NOMO-1 treated with DMSO at 0.1 percent for 48 hours (cell line): ENCODE data around the gene CLSTN3.

Experiments used
- DNase-seq: peaks from one replicate; lab custom pipeline; 2025; ENCODE audit not compliant: unreplicated experiment; lab: John Stamatoyannopoulos, UW

The CLSTN3 gene

GRCh38 chr12:7125632-7126227 lies 4.4 kb upstream of the CLSTN3 start:
- DNase-seq: no peak

- no peak for DNase-seq
Measured at GRCh38 chr12:7127916-7128626, 2.1 kb upstream of the CLSTN3 start.

- no peak for DNase-seq
Measured at GRCh38 chr12:7128681-7129286, 1.4 kb upstream of the CLSTN3 start, which contains the start of gene RBP5. TSS of gene RBP5 (minus strand) at chr12:7128889. CDS start at chr12:7128775, 114 bp downstream.

- no peak for DNase-seq
Measured at GRCh38 chr12:7129287-7129871, 792 bp upstream of the CLSTN3 start.

GRCh38 chr12:7130701-7131501 lies 730 bp downstream of the CLSTN3 start:
- no peak for DNase-seq

- DNase-seq: no peak
Measured at GRCh38 chr12:7131502-7131866, 1.3 kb downstream of the CLSTN3 start.

- no peak for DNase-seq
Measured at GRCh38 chr12:7134396-7135166, 4.4 kb downstream of the CLSTN3 start.

- DNase-seq: no peak
Measured at GRCh38 chr12:7136071-7136470, 5.9 kb downstream of the CLSTN3 start.

- DNase-seq: no peak
Measured at GRCh38 chr12:7136676-7137075, 6.5 kb downstream of the CLSTN3 start.

GRCh38 chr12:7137908-7138307 lies 7.7 kb downstream of the CLSTN3 start:
- no peak for DNase-seq

- DNase-seq: no peak
Measured at GRCh38 chr12:7139200-7139599, 9.0 kb downstream of the CLSTN3 start.

GRCh38 chr12:7141351-7142005 lies 11.3 kb downstream of the CLSTN3 start:
- DNase-seq: no peak

- peak; percentile 31 for DNase-seq
Measured at GRCh38 chr12:7142056-7142644, 12.0 kb downstream of the CLSTN3 start.

GRCh38 chr12:7142809-7143465 lies 12.8 kb downstream of the CLSTN3 start:
- no peak for DNase-seq

- no peak for DNase-seq
Measured at GRCh38 chr12:7143564-7143963, 13.4 kb downstream of the CLSTN3 start.

- no peak for DNase-seq
Measured at GRCh38 chr12:7144414-7145120, 14.4 kb downstream of the CLSTN3 start.

GRCh38 chr12:7145671-7146070 lies 15.5 kb downstream of the CLSTN3 start:
- DNase-seq: no peak

- DNase-seq: no peak
Measured at GRCh38 chr12:7146228-7146627, 16.1 kb downstream of the CLSTN3 start.
